NCI-H82 treated with DMSO at 0.1 percent for 48 hours (cell line): ENCODE measurements around the gene DGCR6.
"Not testable (repeated sequence)": the region's sequence is repeated elsewhere in the genome, so short reads cannot be mapped to it uniquely, and the experiment has no call there.

Source experiments
- DNase-seq: peaks from one replicate; lab custom pipeline; 2025; ENCODE audit not compliant: unreplicated experiment; lab: John Stamatoyannopoulos, UW

DGCR6 gene

DNA sequence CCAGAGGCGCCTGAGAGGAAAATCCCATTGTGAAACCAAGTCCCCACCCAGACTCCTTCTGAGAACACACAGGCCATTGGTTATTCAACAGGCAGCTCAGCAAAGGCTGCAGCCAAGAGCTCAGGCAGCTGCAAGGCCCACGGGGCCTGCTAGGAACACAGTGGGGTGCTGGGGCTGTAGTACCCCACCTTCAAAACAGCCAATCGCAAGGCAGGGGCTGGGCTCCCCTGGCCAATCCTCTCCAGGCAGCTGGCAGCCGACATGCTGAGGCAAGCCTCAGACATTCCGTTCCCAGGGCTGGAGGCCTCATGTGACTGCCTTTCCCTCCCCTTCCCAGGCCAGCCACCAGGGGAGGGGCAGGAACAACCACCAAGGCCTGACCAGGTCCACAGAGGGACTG lies 23.3 kb downstream of the DGCR6 start:
- no peak for DNase-seq

GRCh38 chr22:18931905-18932652 lies 26.0 kb downstream of the DGCR6 start:
- DNase-seq: no peak

DNA sequence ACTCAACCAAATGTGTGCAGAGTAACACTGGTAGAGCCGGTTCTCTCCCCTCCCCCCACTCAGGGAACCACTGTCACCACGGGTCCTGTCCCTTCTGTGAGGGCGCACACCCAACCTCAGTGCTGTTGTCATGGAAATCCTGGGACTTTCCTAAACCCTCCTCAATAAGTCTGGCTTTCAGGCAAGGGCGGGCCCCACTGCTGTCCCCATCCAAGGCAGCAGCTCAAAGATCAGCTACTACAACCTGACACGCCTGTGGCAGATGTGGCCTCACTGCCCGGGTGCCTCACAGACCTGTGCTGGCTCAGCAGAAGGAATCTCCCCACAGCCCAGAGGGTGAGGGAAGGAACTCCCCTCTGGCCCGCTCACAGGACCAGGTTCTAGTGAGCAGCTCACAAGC lies 27.8 kb downstream of the DGCR6 start:
- no peak for DNase-seq

DNA sequence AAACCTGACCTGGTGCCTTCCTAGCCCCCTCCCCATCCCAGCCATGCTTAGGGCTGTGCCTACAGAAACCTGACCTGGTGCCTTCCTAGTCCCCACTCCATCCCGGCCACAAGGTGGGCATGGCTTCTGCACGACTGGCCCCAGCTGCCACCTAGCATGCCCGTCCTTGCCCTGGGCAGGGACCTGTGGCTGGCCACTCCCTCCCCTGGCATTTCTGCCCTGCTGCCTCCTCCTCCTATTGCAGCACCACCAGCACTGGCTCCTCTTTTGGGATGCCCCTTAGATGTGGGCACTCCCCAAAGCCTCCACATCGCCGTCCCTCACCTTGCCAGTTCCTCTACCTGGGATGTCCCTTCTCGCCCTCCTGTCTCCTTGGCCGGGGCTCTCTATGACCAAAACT lies 28.6 kb downstream of the DGCR6 start:
- DNase-seq: not testable (repeated sequence)

DNA sequence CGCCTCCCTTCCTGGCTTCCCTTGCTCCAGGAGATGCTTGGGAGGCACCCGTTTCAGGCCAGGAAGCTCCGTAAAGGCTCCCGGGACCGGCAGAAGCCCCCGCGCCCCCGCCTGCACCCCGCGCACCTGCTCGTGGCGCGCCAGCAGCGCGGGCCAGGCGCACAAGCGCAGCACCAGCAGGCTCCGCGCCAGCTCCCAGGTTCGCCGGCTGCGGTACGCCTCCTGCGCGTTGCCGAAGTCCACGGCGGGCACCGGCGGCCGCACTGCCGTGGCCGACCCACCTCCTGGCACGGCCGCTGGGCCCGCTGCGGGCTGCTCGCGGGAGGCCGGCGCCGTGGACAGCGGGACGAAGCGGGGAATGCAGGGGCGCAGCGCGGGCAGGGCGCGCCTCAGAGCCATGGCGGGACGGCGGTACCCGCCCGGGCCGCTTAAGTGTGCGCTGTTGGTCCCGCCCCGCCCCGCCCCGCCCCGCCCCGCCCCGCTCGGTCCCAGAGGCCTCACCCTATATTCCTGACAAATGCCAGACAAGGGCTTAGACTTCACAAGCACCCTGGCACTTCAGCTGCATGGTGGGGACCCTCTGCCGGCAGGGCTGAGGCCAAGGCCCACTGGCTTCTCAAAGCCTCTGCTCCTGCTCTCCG lies 29.9 kb downstream of the DGCR6 start, which contains the start of gene PRODH:
PRODH (minus strand) TSS at position 405 of the 641 bp plus-strand sequence; CDS start at position 399, 6 bp downstream.
- DNase-seq: no peak

DNA sequence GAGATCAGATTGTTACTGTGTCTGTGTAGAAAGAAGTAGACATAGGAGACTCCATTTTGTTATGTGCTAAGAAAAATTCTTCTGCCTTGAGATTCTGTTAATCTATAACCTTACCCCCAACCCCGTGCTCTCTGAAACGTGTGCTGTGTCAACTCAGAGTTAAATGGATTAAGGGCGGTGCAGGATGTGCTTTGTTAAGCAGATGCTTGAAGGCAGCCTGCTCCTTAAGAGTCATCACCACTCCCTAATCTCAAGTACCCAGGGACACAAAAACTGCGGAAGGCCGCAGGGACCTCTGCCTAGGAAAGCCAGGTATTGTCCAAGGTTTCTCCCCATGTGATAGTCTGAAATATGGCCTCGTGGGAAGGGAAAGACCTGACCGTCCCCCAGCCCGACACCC lies 32.6 kb downstream of the DGCR6 start:
- DNase-seq: not testable (repeated sequence)

- DNase-seq: not testable (repeated sequence)
Observed at GRCh38 chr22:18947105-18947504, 41.0 kb downstream of the DGCR6 start.

- DNase-seq: no peak
Observed at GRCh38 chr22:18947905-18948304, 41.8 kb downstream of the DGCR6 start.

- DNase-seq: no peak
Observed at GRCh38 chr22:18950141-18950540, 44.0 kb downstream of the DGCR6 start.

GRCh38 chr22:18952022-18952421 lies 45.9 kb downstream of the DGCR6 start:
- no peak for DNase-seq

- not testable (repeated sequence) for DNase-seq
Observed at GRCh38 chr22:18953128-18953527, 47.0 kb downstream of the DGCR6 start.

GRCh38 chr22:18954303-18954989 lies 48.3 kb downstream of the DGCR6 start:
- peak; percentile 8 for DNase-seq

DNA sequence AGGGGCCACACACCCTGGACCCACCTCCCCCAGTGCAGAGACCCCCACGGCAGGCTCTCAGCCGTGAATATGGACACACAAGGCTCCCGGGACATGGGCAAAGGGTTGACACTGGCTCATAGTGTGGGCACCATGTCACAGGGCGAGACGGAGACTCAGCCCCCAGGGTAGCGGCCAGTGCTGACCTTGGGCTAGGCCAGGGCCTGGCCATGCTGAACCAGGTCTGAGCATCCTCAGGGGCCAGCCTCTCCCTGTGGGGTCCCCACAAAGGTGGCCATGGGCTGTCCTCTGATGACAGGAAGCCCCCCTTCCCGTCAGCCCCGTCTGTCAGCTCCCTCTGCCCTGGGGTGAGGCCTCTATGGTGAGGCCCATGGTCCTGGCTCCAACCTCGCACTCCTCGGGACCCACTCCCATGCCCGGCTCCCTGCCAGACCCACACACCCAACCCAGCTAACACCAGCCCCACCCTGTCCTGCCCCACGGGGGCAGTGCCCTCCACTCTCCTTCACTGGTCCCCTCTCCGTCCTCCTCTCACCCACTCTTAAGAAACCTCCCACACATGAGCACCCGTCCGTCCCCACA lies 49.0 kb downstream of the DGCR6 start:
- no peak for DNase-seq

- DNase-seq: no peak
Observed at GRCh38 chr22:18955696-18956095, 49.6 kb downstream of the DGCR6 start.

GRCh38 chr22:18956121-18956895 lies 50.2 kb downstream of the DGCR6 start:
- not testable (repeated sequence) for DNase-seq

- DNase-seq: not testable (repeated sequence)
Observed at GRCh38 chr22:18956956-18957355, 50.8 kb downstream of the DGCR6 start.

- DNase-seq: not testable (repeated sequence)
Observed at GRCh38 chr22:18957621-18958320, 51.7 kb downstream of the DGCR6 start.

DNA sequence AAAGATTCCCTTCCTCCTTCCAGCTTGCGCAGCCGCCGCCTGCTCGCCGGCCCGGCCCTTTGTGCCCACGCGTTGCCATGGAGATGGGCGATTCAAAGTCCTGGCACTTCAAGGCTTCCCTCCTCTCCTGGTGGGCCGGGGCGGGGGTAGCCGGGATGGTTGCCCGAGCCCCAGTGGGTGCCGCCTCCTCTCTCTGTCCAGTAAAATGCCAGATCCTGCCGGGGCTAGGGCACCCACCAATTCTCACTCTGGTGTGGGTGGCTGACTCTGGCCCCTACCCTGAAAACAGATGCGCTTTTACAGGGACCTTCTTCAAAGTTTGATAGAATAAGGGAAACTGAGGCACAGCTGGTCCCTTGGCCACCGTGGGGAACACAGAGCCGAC lies 52.2 kb downstream of the DGCR6 start:
- not testable (repeated sequence) for DNase-seq

GRCh38 chr22:18958738-18959137 lies 52.6 kb downstream of the DGCR6 start:
- DNase-seq: not testable (repeated sequence)

DNA sequence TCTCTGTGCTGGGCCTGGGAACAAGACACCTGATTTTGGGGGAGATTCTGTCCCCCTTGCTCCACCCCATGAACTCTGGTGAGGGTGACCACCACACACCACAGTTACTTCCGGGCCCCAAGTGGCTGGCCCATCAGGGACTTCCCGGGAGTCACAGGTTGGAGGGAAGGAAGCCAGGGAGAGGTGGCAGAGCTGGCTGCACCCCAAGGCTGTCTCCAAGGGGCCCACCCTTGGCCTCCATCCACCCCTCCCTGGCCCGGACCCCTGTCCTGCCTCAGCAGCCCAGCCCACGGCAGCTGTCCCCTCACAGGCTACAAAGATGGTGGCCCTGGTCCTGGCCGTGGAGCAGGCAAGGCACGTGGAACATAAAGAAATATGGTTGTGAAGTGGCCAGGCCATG lies 53.1 kb downstream of the DGCR6 start:
- DNase-seq: not testable (repeated sequence)
